A673 (cell line): ENCODE results near the gene LRRC27.

Experiments used
- EZH2 ChIP-seq: fragments of 200-600 bp; sonication (generic); IDR thresholded peaks from 2 replicates; pipeline ENCODE4 v1.6.1; 2017; ENCODE audit warnings: borderline replicate concordance, low read depth, mild to moderate bottlenecking, mixed read lengths, antibody characterized with exemption, low read length; ENCODE audit not compliant: poor library complexity, severe bottlenecking
- TF ChIP-seq, protein P1 (sequence below): fragments of 300-800, 200-600 bp; sonication (generic); conservative IDR thresholded peaks from 2 replicates; pipeline ENCODE4 v1.5.1; 2017; ENCODE audit warnings: low read depth, mild to moderate bottlenecking, antibody characterized with exemption, low read length, moderate library complexity, mixed read lengths

DNA sequence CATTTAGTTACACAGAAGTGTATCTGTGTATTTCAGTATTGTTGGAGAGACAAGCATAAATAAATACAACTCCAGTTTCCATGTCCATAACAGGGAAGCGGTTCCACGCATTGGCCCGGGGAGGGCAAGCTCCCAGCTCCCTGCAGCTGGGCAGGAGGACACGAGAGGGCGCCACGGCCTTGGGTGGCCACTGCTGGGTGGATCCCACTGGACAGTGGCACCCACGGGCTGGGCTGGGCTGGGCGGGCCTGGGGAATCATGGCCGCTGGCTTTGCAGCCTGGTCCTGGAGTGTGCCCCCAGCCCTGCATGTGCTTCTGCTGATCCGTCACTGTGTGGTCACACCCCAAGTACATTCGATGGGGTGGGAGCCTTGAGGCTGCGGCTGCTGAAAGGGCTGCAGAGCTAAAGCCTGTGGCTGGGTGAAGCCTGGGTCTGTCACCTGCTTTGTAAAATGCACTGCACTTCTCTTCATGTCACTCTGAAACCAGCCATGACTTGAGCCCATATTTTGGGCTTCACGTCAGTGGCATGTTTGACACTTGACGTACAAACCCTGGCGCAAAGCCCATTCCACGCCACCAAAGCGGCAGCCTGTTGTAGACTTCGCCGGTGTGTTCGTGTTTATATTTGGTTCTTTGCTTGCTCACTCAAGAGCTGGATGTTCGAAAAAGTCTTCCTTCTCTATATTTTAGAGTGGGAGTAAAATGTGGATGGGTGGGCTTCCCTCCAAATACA is 27.5 kb downstream of the LRRC27 start:
- TF ChIP-seq, protein P1, sequence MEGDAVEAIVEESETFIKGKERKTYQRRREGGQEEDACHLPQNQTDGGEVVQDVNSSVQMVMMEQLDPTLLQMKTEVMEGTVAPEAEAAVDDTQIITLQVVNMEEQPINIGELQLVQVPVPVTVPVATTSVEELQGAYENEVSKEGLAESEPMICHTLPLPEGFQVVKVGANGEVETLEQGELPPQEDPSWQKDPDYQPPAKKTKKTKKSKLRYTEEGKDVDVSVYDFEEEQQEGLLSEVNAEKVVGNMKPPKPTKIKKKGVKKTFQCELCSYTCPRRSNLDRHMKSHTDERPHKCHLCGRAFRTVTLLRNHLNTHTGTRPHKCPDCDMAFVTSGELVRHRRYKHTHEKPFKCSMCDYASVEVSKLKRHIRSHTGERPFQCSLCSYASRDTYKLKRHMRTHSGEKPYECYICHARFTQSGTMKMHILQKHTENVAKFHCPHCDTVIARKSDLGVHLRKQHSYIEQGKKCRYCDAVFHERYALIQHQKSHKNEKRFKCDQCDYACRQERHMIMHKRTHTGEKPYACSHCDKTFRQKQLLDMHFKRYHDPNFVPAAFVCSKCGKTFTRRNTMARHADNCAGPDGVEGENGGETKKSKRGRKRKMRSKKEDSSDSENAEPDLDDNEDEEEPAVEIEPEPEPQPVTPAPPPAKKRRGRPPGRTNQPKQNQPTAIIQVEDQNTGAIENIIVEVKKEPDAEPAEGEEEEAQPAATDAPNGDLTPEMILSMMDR, result no peak
- no peak for TF ChIP-seq EZH2
